Mucosa of rectum (tissue), 2 donors: Measurements from ENCODE around the gene METTL1.
"Not testable (repeated sequence)": the region's sequence is repeated elsewhere in the genome, so short reads cannot be mapped to it uniquely, and the experiment has no call there.

Experiments
- H3K27ac ChIP-seq, 2 donors: one replicate each; pipeline ENCODE4 v1.7.0; 2013; ENCODE audit warnings: inconsistent platforms in 2 of 2, low read depth in 2 of 2, low read length in 2 of 2
- H3K27me3 ChIP-seq, 2 donors: one replicate each; pipeline ENCODE4 v1.7.0; 2013; ENCODE audit warnings: low read length in 2 of 2; ENCODE audit not compliant: control insufficient read depth in 2 of 2, insufficient read depth in 2 of 2
- H3K36me3 ChIP-seq, 2 donors: one replicate each; pipeline ENCODE4 v1.7.0; 2013; ENCODE audit warnings: low read length in 2 of 2; ENCODE audit not compliant: control insufficient read depth in 2 of 2, insufficient read depth in 2 of 2
- H3K4me1 ChIP-seq, 2 donors: one replicate each; pipeline ENCODE4 v1.7.0; 2013; ENCODE audit warnings: low read length in 2 of 2, mild to moderate bottlenecking in 1 of 2; ENCODE audit not compliant: control insufficient read depth in 2 of 2, insufficient read depth in 2 of 2
- H3K4me3 ChIP-seq, 2 donors: one replicate each; pipeline ENCODE4 v1.7.0; 2013; ENCODE audit warnings: low read length in 2 of 2
- H3K9ac ChIP-seq, 2 donors: one replicate each; pipeline ENCODE4 v1.7.0; 2013; ENCODE audit warnings: low read length in 2 of 2, low read depth in 1 of 2, mild to moderate bottlenecking in 1 of 2
- H3K9me3 ChIP-seq, 2 donors: one replicate each; pipeline ENCODE4 v1.7.0; 2013; ENCODE audit warnings: low read length in 2 of 2; ENCODE audit not compliant: control insufficient read depth in 2 of 2
- donor health status: healthy.
- donor health status: Normal muscosa, but diverticular disease.

METTL1 gene

DNA sequence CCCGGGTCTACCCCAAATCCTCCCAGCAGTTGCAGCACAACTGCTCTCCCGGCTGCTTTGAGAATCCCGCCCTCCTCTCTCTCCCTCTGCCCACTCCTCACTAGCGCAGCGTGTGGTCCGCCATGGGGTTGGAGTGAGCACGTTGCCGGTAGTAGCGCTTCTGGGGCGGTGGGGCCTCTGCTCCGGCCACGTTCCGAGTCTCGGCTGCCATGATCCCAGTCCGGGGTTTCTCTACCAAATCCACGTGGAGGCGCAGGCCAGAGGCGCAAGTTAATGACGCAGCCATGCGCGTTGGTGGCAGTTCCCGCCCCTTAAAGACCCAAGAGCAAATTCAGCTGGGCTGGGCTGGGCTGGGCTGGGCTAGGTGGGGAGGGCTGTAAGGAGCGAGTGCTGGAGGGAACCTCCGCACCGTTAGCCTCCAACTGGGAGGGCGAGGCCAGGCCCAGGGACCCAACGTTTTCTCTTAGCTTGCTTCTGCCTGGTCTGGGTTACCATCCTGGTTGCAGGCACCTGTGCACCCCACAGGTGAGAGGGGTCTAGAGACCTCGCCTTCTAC is at the start of gene METTL1:
Gene METTL1, minus strand, starts transcription at position 233 of the 556 bp plus-strand sequence. Its CDS starts 22 bp downstream, at position 211.
- Histone ChIP-seq H3K4me3 (peak within 1 kb of the TSS; percentile 96 to 99), H3K36me3 (peaks cover 4 to 7% of the 10 kb centered on the region in 2 donors), H3K4me1 (peaks cover 15% of the 10 kb centered on the region in 2 donors), H3K27ac (peak within 1 kb of the TSS; percentile 94 to 98), H3K27me3 (peaks cover 4% of the 10 kb centered on the region in 2 donors), H3K9ac (peak within 1 kb of the TSS; percentile 88 to 94), H3K9me3 (no peaks in the 10 kb centered on the region)

GRCh38 chr12:57821015-57821414 is 49.1 kb upstream of the METTL1 start:
- not testable (repeated sequence) for H3K9me3 ChIP-seq, H3K9ac ChIP-seq, H3K27ac ChIP-seq, H3K4me3 ChIP-seq, H3K27me3 ChIP-seq
- Histone ChIP-seq H3K4me1 (peaks cover 14 to 15% of the 10 kb centered on the region in 2 donors), H3K36me3 (peaks cover 48 to 54% of the 10 kb centered on the region in 2 donors)

DNA sequence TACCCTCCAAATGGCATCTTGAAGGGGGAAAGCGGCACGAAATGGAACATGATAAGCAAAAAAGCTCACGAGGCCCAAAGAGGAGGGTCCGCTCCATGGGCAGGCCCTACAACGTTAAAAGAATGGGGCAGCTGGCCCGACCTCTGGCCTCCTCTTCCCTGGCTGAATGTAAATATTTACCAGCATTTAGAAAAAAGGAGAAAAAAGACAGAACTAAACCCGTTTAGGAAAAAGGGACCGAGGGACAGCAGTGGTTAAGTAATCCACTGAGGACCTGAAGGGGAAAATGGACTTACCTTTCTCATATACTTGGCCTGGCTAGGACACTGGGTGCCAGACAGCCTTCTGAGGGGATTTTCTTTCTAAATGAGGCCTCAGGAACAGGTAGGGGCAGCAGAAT is 48.2 kb upstream of the METTL1 start:
- H3K9me3 ChIP-seq, H3K9ac ChIP-seq, H3K27ac ChIP-seq, H3K4me3 ChIP-seq, H3K27me3 ChIP-seq: not testable (repeated sequence)
- H3K4me1 ChIP-seq = peaks cover 14 to 21% of the 10 kb centered on the region in 2 donors
- peaks cover 39 to 45% of the 10 kb centered on the region in 2 donors for H3K36me3 ChIP-seq

DNA sequence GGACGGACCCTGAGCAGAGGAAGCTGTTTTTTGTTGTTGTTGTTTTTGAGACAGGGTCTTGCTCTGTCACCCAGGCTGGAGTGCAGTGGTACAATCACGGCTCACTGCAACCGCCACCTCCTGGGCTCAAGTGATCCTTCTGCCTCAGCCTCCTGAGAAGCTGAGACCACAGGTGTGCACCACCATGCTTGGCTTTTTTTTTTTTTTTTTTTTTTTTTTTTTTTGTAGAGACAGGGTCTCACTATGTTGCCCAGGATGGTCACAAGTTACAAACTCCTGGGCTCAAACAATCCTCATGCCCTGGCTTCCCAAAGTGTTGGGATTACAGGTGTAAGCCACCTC is 46.1 kb upstream of the METTL1 start:
- not testable (repeated sequence) for H3K4me3 ChIP-seq, H3K9me3 ChIP-seq, H3K9ac ChIP-seq, H3K27me3 ChIP-seq, H3K27ac ChIP-seq
- peaks cover 14 to 21% of the 10 kb centered on the region in 2 donors for H3K4me1 ChIP-seq
- H3K36me3 ChIP-seq = peaks cover 21 to 26% of the 10 kb centered on the region in 2 donors

- peak overlapping the region in 1 of 2 donors; percentile 17 for H3K4me3 ChIP-seq
- H3K27ac ChIP-seq = peak overlapping the region in 1 of 2 donors; percentile 10
- H3K27me3 ChIP-seq = no peaks in the 10 kb centered on the region
- H3K4me1 ChIP-seq = peaks cover 14 to 21% of the 10 kb centered on the region in 2 donors
- H3K36me3 ChIP-seq = peaks cover 19 to 24% of the 10 kb centered on the region in 2 donors
- H3K9me3 ChIP-seq = no peaks in the 10 kb centered on the region
- H3K9ac ChIP-seq = no peak overlapping the region
These were observed 45.5 kb upstream of the METTL1 start for GRCh38 chr12:57817261-57817989.

DNA sequence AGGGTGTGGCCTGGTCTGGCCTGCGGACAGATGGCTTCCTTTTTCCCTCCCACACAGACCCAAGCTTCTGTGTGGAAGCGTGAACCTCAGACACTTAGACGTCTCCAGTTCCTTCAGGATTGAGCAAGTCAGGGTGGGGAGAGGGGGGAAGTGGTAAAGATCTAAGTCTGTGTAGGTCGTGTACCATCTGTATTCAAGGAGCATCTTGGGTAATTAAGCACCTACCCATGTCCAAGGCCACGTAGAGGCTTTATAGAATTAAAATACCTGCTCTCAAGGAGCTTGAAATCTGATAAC is 44.9 kb upstream of the METTL1 start:
- Histone ChIP-seq H3K27ac (no peak overlapping the region), H3K27me3 (no peaks in the 10 kb centered on the region), H3K9ac (no peak overlapping the region), H3K9me3 (no peaks in the 10 kb centered on the region), H3K4me1 (peaks cover 14 to 21% of the 10 kb centered on the region in 2 donors), H3K4me3 (no peak overlapping the region), H3K36me3 (peaks cover 13 to 17% of the 10 kb centered on the region in 2 donors)

- Histone ChIP-seq H3K4me1 (peaks cover 14 to 21% of the 10 kb centered on the region in 2 donors), H3K27ac (no peak overlapping the region), H3K9ac (no peak overlapping the region), H3K4me3 (no peak overlapping the region), H3K36me3 (peaks cover 9 to 18% of the 10 kb centered on the region in 2 donors), H3K9me3 (no peaks in the 10 kb centered on the region), H3K27me3 (no peaks in the 10 kb centered on the region)
These were observed 44.3 kb upstream of the METTL1 start for GRCh38 chr12:57816001-57816854.

GRCh38 chr12:57815177-57816000 is 43.5 kb upstream of the METTL1 start:
- H3K9me3 ChIP-seq = no peaks in the 10 kb centered on the region
- H3K4me3 ChIP-seq = no peak overlapping the region
- H3K27ac ChIP-seq = no peak overlapping the region
- H3K9ac ChIP-seq = no peak overlapping the region
- H3K36me3 ChIP-seq = peaks cover 14 to 23% of the 10 kb centered on the region in 2 donors
- no peaks in the 10 kb centered on the region for H3K27me3 ChIP-seq
- H3K4me1 ChIP-seq = peaks cover 14 to 21% of the 10 kb centered on the region in 2 donors

GRCh38 chr12:57813971-57814772 is 42.3 kb upstream of the METTL1 start:
- Histone ChIP-seq H3K27ac (no peak overlapping the region), H3K4me1 (peaks cover 14 to 21% of the 10 kb centered on the region in 2 donors), H3K9me3 (no peaks in the 10 kb centered on the region)

More at GRCh38 chr12:57813971-57814772, 42.3 kb upstream of the METTL1 start:
- peaks cover 21 to 30% of the 10 kb centered on the region in 2 donors for H3K36me3 ChIP-seq
- no peak overlapping the region for H3K4me3 ChIP-seq
- H3K9ac ChIP-seq = no peak overlapping the region
- H3K27me3 ChIP-seq = no peaks in the 10 kb centered on the region
